ENCODE results near the gene CBX8.
A peak's percentile ranks its signal among the peaks of the same experiment; 100 is the strongest.
"Not testable (repeated sequence)": the region's sequence is repeated elsewhere in the genome, so short reads cannot be mapped to it uniquely, and the experiment has no call there.

Gene CBX8

DNA sequence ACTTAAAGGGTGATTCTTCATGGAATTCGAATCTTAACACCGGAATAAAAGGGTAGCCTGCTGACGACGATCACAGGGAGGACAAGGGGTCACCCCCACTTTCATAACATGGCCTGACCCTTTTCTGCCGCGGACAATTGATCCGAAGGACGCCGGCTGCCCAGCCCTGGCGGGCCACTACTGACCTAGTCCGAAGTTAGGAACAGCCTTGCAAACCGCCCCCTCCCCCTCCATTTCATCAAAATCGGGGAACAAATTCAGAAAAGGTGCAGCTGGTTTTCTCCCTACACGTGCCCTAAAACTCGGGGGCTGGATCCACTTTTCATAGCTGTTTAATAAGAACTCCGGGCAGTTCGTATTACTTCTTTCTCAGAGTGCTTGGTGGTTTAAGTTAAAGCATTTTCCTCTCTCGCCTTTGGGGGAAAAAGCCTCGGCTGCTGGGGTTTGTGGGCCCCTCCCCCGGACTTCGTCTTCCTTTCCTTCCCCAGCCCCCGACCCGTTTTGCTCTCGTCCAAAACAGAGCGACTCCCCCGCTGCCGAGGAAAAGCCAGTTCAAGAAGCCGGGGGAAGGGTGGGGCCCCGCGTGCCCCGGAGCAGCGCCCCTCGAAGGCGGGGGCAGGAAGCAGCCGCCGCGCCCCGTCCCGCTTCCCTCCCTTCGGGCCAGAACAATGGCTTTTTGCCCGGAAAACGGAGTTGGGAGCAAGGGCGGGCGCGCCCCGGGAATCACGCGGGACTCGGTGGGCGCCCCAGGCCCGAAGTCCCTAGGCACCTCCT, 19.6 kb downstream of the CBX8 start:
- no peak overlapping the region for H3K27ac ChIP-seq (ENCODE audit: low read depth, low read length)
- H3K4me1 ChIP-seq (ENCODE audit: insufficient read depth, low read length), result peaks cover 7% of the 10 kb centered on the region
- no peaks in the 10 kb centered on the region for H3K9me3 ChIP-seq (ENCODE audit: low read length)
- H3K4me3 ChIP-seq (ENCODE audit: low read depth in 1 of 2, low read length in 2 of 2), result peak overlapping the region; percentile 29 to 32
- H3K36me3 ChIP-seq (ENCODE audit: insufficient read depth, low read length), result no peaks in the 10 kb centered on the region
- no peak overlapping the region for H3K9ac ChIP-seq (ENCODE audit: low read length)
- H3K27me3 ChIP-seq (ENCODE audit: control insufficient read depth in 1 of 2, insufficient read depth in 2 of 2, low read length in 2 of 2), result peaks cover 30 to 81% of the 10 kb centered on the region in 2 donors

DNA sequence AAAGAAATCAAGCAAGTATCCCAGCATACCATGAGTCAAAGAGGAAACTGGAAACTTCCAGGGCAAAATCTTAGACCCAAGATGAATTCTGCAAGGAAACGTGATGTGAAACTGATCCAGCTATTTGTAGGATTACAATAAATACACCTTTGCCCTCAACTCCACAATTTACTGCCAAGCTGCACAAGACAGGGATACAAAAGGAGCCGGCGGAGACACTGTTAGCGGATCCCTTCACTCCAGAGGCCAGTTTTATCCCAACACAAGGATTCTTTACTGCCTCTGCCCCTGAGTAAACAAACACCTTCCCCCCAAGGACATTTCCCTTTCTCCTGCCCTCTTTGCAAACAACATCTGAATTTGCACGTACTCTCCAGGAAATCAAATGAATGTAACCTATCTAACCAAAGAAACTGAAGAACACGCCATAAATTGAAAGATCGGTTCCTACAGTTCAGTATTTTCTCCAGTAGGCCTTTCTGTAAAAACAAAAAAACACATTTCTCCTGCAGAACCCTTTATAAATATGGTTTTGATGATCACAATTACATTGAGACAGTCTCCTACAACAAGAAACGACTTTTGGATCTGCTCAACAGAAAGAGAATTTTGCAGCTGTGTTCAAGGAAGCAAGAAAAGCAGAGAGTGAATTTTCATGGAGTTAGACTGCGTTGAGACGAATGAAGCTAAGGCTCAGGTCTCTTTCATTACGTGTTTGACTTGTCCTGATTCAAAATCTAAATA, 20.3 kb downstream of the CBX8 start:
- H3K27ac ChIP-seq (ENCODE audit: low read depth, low read length), result no peak overlapping the region
- H3K27me3 ChIP-seq (ENCODE audit: control insufficient read depth in 1 of 2, insufficient read depth in 2 of 2, low read length in 2 of 2), result peaks cover 30 to 73% of the 10 kb centered on the region in 2 donors
- H3K9me3 ChIP-seq (ENCODE audit: low read length), result no peaks in the 10 kb centered on the region

DNA sequence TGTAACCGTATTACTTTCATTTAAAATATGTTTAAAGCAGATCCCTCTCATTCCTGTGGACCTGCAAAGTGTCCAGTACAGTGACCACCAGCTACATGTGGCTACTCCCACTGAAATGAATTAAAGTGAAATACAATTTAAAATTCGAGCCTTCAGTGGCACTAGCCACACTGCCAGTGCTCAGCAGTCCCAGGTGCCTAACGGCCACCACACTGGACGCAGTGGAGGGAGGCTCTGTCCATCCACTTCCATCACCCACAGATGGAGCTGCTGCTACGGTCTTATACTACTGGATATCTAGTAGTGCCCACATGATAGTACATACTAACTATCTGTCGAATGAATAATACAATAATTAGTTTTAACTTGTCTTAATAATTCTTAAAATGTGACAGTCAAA, 21.2 kb downstream of the CBX8 start:
- H3K4me3 ChIP-seq (ENCODE audit: low read depth in 1 of 2, low read length in 2 of 2), result no peak overlapping the region
- peaks cover 30 to 72% of the 10 kb centered on the region in 2 donors for H3K27me3 ChIP-seq (ENCODE audit: control insufficient read depth in 1 of 2, insufficient read depth in 2 of 2, low read length in 2 of 2)
- H3K27ac ChIP-seq (ENCODE audit: low read depth, low read length), result no peak overlapping the region
- no peaks in the 10 kb centered on the region for H3K9me3 ChIP-seq (ENCODE audit: low read length)
- no peak overlapping the region for H3K9ac ChIP-seq (ENCODE audit: low read length)
- H3K36me3 ChIP-seq (ENCODE audit: insufficient read depth, low read length), result no peaks in the 10 kb centered on the region
- H3K4me1 ChIP-seq (ENCODE audit: insufficient read depth, low read length), result peaks cover 7% of the 10 kb centered on the region

More for the DNA sequence above, 20.3 kb downstream of the CBX8 start:
- Histone ChIP-seq H3K9ac (ENCODE audit: low read length) (no peak overlapping the region), H3K4me1 (ENCODE audit: insufficient read depth, low read length) (peaks cover 7% of the 10 kb centered on the region), H3K4me3 (ENCODE audit: low read depth in 1 of 2, low read length in 2 of 2) (peak overlapping the region in 1 of 2 donors; percentile 29), H3K36me3 (ENCODE audit: insufficient read depth, low read length) (no peaks in the 10 kb centered on the region)

DNA sequence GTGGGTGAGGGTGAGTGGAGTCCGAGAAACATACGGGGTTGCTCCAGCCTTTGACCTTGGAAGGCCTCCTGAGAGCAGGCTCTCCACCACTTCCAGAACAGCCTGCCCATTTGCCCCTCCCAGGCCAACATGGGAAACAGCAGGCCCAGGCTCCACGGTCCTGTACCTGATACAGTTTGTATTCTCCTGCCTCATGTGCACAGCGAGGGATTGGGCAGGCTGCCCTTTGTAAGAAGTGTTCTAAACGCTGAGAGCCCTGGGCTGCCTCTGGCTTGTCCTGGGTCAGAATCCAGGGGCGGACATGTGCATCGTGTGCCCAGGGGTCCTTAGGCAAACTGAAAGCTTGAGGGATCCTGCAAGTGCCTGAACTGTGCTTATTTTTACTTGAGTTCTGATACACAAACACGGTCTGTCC, 22.3 kb downstream of the CBX8 start:
- H3K4me3 ChIP-seq (ENCODE audit: low read depth in 1 of 2, low read length in 2 of 2), result no peak overlapping the region
- no peak overlapping the region for H3K9ac ChIP-seq (ENCODE audit: low read length)
- H3K9me3 ChIP-seq (ENCODE audit: low read length), result no peaks in the 10 kb centered on the region
- peaks cover 30 to 61% of the 10 kb centered on the region in 2 donors for H3K27me3 ChIP-seq (ENCODE audit: control insufficient read depth in 1 of 2, insufficient read depth in 2 of 2, low read length in 2 of 2)
- H3K36me3 ChIP-seq (ENCODE audit: insufficient read depth, low read length), result no peaks in the 10 kb centered on the region
- H3K27ac ChIP-seq (ENCODE audit: low read depth, low read length), result no peak overlapping the region
- H3K4me1 ChIP-seq (ENCODE audit: insufficient read depth, low read length), result peaks cover 7% of the 10 kb centered on the region

DNA sequence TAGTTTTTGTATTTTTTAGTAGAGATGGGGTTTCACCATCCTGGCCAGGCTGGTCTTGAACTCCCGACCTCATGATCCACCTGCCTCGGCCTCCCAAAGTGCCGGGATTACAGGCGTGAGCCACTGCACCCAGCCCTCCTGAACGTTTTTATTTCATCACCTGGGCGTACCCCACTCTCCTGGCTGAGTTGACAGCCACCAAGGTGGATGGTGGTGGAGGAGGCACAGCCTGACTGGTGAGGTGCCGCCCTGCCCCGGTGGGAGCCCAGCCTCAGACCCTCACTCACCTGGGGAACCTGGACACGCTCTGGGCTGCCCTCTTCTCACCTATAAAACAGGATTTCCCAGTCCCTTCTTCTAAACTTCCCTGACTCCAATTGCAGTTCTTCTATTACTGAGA, 24.2 kb downstream of the CBX8 start:
- not testable (repeated sequence) for H3K27ac ChIP-seq (ENCODE audit: low read depth, low read length); H3K9ac ChIP-seq (ENCODE audit: low read length); H3K9me3 ChIP-seq (ENCODE audit: low read length); H3K4me3 ChIP-seq (ENCODE audit: low read depth in 1 of 2, low read length in 2 of 2); H3K36me3 ChIP-seq (ENCODE audit: insufficient read depth, low read length); H3K4me1 ChIP-seq (ENCODE audit: insufficient read depth, low read length)
- H3K27me3 ChIP-seq (ENCODE audit: control insufficient read depth in 1 of 2, insufficient read depth in 2 of 2, low read length in 2 of 2), result peaks cover 22 to 46% of the 10 kb centered on the region in 2 donors

DNA sequence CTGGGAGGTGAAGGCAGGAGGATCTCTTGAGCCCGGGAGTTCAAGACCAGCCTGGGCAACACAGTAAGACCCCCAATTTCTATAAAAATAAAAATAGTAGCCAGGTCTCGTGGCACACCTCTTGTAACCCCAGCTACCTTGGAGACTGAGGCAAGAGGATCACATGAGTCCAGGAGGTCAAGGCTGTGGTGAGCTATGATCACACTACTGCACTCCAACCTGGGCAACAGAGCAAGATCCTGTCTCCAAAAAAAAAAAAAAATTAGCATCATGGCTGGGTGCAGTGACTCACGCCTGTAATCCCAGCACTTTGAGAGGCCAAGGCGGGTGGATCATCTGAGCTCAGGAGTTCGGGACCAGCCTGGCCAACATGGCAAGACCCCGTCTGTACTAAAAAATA, 25.6 kb downstream of the CBX8 start:
- no peaks in the 10 kb centered on the region for H3K36me3 ChIP-seq (ENCODE audit: insufficient read depth, low read length)

DNA sequence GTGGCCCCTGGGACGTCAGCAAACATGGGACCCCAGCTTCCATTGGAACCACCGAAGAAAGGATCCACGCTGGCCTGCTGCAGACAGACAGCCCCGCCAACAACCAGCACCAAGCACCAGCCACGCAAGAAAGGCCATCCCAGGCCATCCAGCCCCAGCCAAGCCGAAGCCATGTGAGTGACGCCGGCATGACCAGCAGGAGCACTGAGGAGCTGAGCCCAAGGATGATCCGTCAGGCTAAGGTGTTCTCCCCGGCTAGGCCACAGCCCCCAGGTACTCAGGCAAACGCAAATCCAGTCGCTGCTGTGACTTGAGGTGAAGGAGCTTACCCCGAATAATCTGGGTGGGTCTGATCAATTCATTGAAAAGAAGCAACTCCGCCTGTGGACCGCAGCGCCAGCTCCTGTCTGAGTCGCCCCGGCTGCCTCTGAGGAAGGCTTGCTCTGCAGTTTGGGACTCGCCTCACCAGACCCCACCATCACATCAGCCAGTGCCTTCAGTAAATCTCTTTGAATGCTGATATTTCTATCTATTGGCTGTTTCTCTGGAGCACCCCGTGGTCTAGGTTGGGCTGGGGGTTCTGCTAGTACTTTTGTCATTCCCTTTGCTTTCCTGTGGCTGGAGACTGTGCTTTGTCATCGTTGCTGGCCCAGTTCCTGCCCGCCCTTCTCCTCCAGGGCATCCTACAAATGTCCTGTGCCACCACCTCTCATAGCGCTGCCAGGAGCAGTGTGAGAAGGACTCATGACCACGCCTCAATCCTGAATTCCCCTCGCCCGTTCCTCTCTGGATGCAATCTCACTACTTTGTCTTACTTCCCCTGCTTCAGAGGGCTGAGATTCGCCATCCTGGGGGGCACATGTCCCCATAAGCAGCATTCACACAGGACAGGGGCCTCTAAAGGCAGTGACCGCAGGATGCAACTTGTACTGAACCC, 27.0 kb downstream of the CBX8 start:
- no peak overlapping the region for H3K4me3 ChIP-seq (ENCODE audit: low read depth in 1 of 2, low read length in 2 of 2)
- no peak overlapping the region for H3K27ac ChIP-seq (ENCODE audit: low read depth, low read length)
- H3K27me3 ChIP-seq (ENCODE audit: control insufficient read depth in 1 of 2, insufficient read depth in 2 of 2, low read length in 2 of 2), result peaks cover 0 to 18% of the 10 kb centered on the region in 2 donors
- H3K9ac ChIP-seq (ENCODE audit: low read length), result no peak overlapping the region
- H3K9me3 ChIP-seq (ENCODE audit: low read length), result no peaks in the 10 kb centered on the region
- no peaks in the 10 kb centered on the region for H3K4me1 ChIP-seq (ENCODE audit: insufficient read depth, low read length)
- no peaks in the 10 kb centered on the region for H3K36me3 ChIP-seq (ENCODE audit: insufficient read depth, low read length)

More for the DNA sequence above, 25.6 kb downstream of the CBX8 start:
- Histone ChIP-seq H3K27ac (ENCODE audit: low read depth, low read length) (no peak overlapping the region), H3K9me3 (ENCODE audit: low read length) (no peaks in the 10 kb centered on the region), H3K27me3 (ENCODE audit: control insufficient read depth in 1 of 2, insufficient read depth in 2 of 2, low read length in 2 of 2) (peaks cover 10 to 32% of the 10 kb centered on the region in 2 donors), H3K4me1 (ENCODE audit: insufficient read depth, low read length) (no peaks in the 10 kb centered on the region), H3K9ac (ENCODE audit: low read length) (no peak overlapping the region), H3K4me3 (ENCODE audit: low read depth in 1 of 2, low read length in 2 of 2) (no peak overlapping the region)

DNA sequence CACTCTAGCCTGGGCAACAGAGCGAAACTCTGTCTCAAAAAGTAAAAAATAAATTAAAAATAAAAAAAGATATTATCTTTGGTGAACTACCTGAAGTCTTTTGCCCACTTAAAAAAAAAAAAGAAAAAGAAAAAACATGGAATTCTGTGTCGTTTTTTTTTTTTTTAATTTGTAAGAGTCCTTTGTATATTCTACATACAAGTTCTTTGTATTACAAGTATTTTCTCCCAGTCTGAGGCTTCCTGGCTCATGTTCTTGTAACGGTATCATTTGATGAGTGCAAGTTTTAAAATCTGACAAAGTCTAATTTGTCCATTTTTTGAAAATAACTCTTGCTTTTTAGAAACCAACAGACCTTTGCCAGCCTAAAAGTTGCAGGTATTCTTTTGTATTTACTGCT, 31.2 kb downstream of the CBX8 start:
- Histone ChIP-seq H3K27me3 (ENCODE audit: control insufficient read depth in 1 of 2, insufficient read depth in 2 of 2, low read length in 2 of 2) (no peaks in the 10 kb centered on the region), H3K4me1 (ENCODE audit: insufficient read depth, low read length) (no peaks in the 10 kb centered on the region), H3K9ac (ENCODE audit: low read length) (no peak overlapping the region)

DNA sequence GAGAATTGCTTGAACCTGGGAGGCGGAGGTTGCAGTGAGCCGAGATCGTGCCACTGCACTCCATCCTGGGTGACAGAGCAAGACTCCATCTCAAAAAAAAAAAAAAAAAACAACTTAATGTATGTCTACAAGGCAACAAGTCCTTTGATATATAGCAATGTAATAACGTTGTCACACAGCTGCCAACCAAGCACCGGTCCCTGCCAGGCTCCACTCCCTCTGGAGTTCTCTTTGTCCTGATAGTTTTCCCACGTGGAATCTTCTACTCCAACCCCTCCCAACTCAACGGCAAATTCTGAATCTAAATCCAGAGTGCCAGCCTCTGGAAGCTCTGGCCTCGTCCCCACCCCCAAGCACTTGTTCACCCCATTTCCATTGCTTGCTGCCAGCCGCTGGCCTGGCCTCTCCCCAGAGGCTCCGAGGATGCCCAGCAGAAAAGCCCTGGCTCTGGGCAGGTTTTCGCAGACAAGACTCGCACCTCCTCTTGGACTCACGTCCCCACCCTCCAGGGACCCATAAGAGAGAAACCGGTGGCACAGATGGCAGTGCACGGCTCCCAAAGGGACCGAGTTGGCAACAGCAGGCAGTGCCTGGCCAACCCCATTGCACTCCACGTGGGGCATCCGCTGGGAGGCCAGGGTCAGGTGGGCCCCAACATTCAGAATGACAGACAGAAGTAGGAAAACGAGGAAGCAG, 34.8 kb downstream of the CBX8 start:
- Histone ChIP-seq H3K9ac (ENCODE audit: low read length) (no peak overlapping the region), H3K9me3 (ENCODE audit: low read length) (no peaks in the 10 kb centered on the region)

More for the DNA sequence above, 31.2 kb downstream of the CBX8 start:
- Histone ChIP-seq H3K4me3 (ENCODE audit: low read depth in 1 of 2, low read length in 2 of 2) (no peak overlapping the region), H3K36me3 (ENCODE audit: insufficient read depth, low read length) (no peaks in the 10 kb centered on the region), H3K9me3 (ENCODE audit: low read length) (no peaks in the 10 kb centered on the region), H3K27ac (ENCODE audit: low read depth, low read length) (no peak overlapping the region)

DNA sequence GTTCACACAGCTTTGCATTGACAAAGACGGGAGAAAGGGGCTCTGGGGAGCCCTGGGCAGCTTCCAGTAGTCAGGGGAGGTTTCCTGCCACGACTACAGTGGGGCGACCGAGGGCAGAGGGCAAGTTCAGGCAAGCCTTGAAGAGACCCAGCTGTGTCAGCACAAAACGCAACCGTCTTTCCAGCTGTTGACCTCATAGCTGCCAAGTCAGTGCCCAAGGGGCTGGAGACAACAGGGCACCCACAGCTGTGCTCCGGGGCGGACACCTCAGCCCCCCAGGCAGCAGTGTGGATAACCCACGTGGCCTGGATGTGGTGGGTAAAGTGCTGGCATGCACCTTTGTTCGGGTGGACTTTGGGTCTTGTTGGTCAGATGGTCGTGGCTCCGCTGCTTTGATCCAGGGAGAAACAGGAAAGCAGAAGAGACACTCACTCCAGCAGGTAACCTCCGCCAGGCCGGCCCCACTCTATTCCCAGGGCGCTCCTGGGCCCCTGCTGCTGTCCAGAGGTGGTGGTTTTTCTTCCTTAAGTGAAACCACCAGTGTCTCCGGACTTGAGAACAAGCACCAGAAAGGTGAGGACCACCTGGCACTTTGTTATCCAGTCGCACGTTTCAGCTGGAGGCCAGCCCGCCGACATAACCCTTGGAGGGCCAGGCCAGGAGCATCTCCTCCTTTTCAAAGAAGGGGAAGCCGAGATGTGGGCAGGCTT, 36.5 kb downstream of the CBX8 start:
- H3K27ac ChIP-seq (ENCODE audit: low read depth, low read length), result no peak overlapping the region
- no peaks in the 10 kb centered on the region for H3K4me1 ChIP-seq (ENCODE audit: insufficient read depth, low read length)
- H3K9me3 ChIP-seq (ENCODE audit: low read length), result no peaks in the 10 kb centered on the region
- H3K4me3 ChIP-seq (ENCODE audit: low read depth in 1 of 2, low read length in 2 of 2), result no peak overlapping the region
- H3K36me3 ChIP-seq (ENCODE audit: insufficient read depth, low read length), result no peaks in the 10 kb centered on the region
- H3K9ac ChIP-seq (ENCODE audit: low read length), result no peak overlapping the region
- no peaks in the 10 kb centered on the region for H3K27me3 ChIP-seq (ENCODE audit: control insufficient read depth in 1 of 2, insufficient read depth in 2 of 2, low read length in 2 of 2)

More for the DNA sequence above, 34.8 kb downstream of the CBX8 start:
- Histone ChIP-seq H3K27ac (ENCODE audit: low read depth, low read length) (no peak overlapping the region), H3K27me3 (ENCODE audit: control insufficient read depth in 1 of 2, insufficient read depth in 2 of 2, low read length in 2 of 2) (no peaks in the 10 kb centered on the region), H3K4me1 (ENCODE audit: insufficient read depth, low read length) (no peaks in the 10 kb centered on the region), H3K36me3 (ENCODE audit: insufficient read depth, low read length) (no peaks in the 10 kb centered on the region), H3K4me3 (ENCODE audit: low read depth in 1 of 2, low read length in 2 of 2) (no peak overlapping the region)

Measured in muscle layer of colon (tissue), 2 donors.